Measurements from ENCODE around the gene TRIB2. TPM values are rescaled to one million over a fixed set of nuclear protein-coding genes. Genes with fewer than 3 reads are reported as not detected.
A peak's percentile ranks its signal among the peaks of the same experiment; 100 is the strongest.
"Not testable (repeated sequence)": the region's sequence is repeated elsewhere in the genome, so short reads cannot be mapped to it uniquely, and the experiment has no call there.

Gene TRIB2
- 42.3 TPM for total RNA-seq

DNA sequence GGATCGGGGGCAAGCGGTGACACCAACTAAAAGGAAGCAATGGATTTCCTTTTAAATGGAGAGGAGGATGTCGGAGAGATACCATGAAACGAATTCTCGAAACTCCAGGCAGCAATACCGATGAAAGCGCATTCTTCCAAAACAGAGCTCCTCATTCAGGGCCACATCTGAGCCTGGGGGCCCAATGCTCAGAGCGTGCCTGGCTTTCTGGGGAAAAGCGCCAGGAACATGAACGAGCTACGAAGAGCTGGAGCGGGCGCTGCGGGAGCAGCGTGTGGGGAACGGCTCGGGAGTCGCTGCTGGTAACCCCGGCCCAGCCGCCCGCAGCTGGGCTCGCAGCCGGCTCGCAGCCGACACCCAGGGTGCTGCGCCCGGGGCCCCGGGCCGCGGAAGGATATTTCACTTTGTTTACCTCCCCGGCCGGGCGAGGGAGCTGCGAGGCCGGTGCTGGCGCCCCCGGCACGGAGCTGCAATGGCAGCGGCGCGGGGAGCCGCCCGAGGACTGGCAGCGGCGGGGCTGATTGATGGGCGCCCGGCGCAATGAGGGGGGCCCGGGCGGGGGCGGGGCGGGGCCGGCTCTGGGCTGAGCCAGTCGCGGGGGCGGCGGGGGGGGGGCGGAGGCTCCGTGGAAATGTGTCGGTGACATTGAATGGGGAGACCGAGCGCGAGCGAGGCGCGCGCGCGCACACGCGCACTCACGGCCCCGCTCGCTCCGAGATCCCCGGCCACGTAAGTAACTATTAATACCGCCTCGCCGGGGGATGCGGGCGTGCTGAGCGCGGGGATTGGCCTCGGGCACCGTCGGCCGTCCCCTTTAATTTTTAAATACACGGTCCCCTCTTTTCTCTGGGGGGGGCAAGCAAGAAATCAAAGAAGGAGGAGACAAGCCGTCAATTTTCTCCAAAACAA is at the start of gene TRIB2:
TSS of gene TRIB2 (plus strand) at position 655 of the 909 bp plus-strand sequence. CDS start 1,372 bp downstream, outside the sequence.
- DNase-seq (ENCODE audit: low read depth in 2 of 3, low spot score in 2 of 3), result peak; percentile 73 to 84 (median 78)

DNA sequence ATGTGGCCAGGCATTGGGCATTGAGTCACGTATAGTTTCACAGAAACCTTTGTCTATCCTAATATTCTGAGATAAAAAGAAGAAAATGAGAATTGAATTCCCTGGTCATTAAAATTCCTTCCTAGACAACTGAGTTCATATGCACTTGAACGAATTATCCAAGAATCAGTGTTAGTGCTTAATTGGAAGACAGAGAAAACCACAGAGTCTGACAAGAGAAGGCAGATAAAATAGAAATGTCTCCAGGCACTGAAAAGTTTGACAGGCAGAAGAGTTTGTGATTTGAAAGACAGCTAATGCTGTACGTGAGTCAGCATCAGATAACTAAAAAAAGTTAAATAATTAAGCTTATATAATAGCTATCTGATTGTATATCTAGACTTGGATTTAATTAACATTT is 47.7 kb upstream of the TRIB2 start:
- DNase-seq (ENCODE audit: low read depth in 2 of 3, low spot score in 2 of 3), result no peak

DNA sequence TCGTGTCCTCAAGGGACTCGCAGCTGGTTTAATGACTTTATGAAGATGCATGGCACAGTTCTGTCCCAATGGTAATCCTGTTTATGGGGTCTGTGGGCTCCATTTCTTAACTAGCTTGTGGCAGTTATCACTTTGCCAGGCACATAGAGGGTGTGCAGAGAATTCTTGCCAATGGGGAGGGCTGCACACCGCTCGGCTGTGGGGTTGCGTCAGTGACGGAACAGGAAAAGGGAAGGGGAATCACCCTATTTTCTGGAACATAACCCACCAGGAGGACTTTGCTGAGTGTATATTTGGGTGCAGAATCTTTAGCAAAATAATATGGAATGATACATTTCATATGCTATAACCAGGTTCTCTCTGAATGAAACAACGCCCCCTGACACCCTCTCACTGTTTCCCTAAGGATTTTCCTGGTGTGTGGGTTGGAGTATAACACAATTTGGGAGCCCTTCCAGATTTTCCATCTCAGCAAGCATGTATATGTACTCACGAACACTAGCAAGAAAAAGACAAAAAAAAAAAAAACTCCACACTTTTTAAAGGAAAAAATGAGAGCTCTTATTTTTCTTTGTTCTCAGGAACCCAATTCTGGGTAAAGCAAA is 43.9 kb upstream of the TRIB2 start:
- no peak for DNase-seq (ENCODE audit: low read depth in 2 of 3, low spot score in 2 of 3)

DNA sequence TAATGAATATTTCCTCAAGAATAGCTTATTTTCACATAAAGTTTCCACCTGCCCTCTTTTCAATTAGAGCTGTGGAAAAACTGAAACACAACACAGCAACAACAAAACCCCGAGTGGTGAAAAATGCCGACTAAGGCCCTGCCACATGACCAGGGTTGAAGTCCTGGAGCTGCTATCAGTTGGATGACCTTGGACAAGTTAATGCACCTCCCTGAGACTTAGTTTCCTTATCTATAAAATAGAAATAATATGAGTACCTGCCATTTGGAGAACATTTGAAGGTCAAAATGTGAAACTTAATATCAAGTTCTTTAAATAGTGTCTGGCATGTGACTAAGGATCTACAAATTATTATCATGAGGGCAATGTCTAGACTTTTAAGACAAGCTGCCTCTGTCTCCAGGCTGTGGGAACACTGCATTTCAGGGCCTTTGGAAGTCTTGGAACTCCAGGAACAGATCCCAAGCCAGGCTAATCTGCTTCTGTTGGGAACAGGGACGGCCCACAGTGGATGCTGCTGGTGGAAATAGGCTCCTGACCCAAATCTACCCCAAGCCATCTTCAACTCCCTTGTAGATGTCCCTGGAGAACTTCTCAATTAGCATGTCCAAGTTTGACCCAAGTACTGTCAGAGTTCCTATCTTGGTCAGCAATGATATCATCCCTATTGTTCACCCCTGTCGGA is 42.0 kb upstream of the TRIB2 start:
- DNase-seq (ENCODE audit: low read depth in 2 of 3, low spot score in 2 of 3), result no peak

DNA sequence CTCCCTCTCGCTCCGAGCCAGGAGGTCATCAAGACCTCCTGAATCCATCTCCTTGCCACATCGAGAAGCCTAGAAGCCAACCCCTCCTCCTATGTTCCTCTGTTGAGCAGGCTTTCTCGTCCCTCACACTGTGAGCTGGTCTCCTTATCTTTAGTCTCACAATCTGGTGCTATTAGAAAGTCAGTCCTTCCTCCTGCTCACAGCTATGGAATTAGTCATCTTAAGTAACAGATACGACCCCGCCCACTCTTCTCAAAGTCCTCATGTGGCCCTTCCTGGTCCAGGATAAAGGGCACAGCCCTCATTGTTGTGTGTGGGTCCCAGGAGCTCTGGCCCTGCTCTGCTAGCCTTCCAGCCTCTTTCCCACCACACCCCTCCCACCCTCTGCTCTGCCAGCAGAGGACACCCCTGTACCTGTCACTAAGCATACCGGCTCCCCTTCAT is 41.4 kb upstream of the TRIB2 start:
- DNase-seq (ENCODE audit: low read depth in 2 of 3, low spot score in 2 of 3), result no peak

DNA sequence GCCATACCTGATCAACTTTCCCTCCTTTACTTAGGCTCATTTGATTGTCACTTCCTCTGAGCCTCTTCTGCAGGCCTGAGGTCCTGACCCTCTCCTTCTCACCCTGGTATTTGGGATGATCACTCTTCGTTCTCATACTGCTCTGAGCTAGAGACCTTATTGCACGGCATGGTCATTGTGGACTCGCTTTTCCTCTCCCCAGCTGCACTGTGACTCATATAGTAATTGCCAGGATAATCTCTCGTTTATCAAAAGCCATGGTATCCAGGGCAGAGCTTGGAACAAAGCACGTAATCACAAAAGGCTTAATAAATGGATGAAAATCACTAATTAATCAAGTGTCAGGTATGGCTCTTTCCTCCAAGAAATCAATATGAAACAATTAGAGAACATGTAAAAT is 40.9 kb upstream of the TRIB2 start:
- DNase-seq (ENCODE audit: low read depth in 2 of 3, low spot score in 2 of 3), result no peak

DNA sequence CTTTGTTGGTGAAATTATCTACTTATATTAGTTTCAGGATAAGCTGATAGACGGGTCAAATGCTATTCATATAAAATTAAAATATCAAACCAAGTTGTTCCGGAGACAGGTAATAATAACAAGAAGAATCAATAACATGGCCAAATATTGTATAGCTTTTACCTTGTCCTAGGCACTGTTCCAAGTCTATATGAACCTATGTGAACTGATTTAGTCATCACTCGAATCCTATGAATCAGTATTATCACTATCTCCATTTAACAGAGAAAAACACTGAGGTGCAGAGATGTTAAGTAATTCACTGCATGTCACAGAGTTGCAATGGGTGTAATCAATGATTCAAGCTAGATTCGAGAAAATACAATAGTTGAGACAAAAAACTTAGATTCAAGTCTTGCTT is 40.0 kb upstream of the TRIB2 start:
- DNase-seq (ENCODE audit: low read depth in 2 of 3, low spot score in 2 of 3), result no peak

DNA sequence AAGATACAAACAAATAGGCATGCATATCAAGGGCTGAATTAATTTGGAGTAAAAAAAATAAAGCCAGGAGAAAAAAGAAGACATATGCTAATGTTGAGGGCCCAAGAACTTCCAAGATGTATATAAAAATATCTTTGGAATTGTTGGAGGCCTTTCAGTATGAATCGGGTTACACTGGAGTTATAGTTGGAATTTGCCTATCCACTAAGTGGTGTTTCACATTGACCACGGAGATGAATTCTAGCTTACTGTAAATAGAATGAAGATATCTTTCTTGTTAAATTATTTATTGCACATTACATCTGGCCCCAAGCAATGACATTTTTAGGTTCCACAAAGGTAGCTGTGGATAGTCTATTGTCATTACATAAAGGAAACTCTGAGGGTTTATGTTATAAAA is 38.5 kb upstream of the TRIB2 start:
- no peak for DNase-seq (ENCODE audit: low read depth in 2 of 3, low spot score in 2 of 3)

DNA sequence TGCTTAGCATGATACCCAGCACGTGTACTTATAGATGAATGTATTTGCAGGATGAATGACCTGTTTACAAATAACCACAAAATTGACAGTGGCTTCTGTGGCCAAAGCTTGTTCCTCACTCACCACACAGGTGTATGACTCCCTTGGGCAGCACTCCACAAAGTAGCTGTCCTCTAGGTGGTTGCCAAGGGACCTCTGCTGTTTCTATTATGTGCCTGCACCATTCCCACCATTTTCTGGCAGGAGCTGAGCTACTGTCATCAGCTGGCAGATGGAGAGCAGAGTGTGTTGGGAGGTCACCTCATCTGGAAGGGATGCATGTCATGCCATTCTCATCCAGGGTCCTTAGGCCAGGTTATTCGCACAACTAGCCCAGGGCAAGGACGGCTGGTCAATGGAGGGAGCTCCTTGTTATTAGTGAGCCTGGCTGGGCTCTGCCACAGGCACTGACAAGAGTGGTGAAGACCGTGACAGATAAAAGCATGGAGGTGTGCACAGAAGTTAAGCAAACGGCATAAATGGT is 37.1 kb upstream of the TRIB2 start:
- no peak for DNase-seq (ENCODE audit: low read depth in 2 of 3, low spot score in 2 of 3)

DNA sequence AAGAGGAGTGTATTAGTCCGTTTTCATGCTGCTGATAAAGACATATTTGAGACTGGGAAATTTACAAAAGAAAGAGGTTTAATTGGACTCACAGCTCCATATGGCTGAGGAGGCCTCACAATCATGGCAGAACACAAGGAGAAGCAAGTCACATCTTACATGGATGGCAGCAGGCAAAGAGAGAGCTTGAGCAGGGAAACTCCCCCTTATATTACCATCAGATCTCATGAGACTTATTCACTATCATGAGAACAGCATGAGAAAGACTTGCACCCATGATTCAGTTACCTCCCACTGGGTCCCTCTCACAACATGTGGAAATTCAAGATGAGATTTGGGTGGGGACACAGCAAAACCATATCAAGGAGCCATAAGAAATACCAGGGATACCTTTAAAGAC is 36.6 kb upstream of the TRIB2 start:
- DNase-seq (ENCODE audit: low read depth in 2 of 3, low spot score in 2 of 3), result not testable (repeated sequence)

DNA sequence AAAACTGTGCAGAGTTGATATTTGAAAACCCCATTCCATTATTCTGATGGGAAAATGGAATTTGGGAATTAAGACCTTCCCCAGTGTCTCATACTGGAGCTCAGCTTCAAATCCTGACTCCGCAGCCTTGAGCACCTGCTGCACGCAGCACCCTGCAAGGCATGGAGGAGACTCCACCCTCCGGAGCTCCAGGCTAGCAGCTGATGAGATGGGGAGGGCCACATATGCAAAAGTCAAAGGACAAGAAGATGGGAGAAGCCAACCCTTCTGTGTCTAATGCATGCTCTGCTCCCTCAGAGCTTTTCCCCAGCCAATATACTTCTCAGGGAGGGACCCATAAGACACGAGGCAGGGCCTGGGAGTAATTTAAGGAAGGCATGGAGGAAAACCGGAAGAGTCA is 34.7 kb upstream of the TRIB2 start:
- no peak for DNase-seq (ENCODE audit: low read depth in 2 of 3, low spot score in 2 of 3)

DNA sequence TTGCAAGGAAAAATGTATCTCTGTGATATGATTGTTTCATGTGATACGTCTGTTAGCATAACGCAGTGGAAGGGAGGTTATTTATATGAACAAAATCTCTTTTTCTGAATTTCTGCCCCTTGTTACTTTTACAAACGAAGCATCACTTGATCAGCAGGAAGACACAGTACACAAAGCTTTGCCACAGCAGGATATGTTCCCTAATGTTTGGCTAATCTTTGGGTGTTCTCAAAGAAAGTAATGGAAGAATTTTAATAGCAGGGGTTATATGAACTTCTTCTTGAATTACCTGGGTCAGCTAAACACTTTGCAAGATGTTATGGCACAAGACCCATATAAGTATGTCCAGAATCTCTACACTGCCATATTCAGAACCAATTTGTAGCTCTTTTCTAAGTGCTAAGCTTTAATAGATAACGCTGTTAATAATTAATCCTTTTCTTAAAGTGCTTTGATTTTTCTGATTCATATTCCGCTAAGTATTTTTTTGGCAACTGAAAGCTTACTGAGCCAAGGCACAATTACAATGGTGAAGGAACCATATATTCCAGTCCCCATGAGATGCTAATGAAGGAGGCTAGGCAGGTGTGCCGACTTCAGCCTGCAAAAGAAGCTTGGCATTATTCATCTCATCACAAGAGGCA is 33.2 kb upstream of the TRIB2 start:
- no peak for DNase-seq (ENCODE audit: low read depth in 2 of 3, low spot score in 2 of 3)

DNA sequence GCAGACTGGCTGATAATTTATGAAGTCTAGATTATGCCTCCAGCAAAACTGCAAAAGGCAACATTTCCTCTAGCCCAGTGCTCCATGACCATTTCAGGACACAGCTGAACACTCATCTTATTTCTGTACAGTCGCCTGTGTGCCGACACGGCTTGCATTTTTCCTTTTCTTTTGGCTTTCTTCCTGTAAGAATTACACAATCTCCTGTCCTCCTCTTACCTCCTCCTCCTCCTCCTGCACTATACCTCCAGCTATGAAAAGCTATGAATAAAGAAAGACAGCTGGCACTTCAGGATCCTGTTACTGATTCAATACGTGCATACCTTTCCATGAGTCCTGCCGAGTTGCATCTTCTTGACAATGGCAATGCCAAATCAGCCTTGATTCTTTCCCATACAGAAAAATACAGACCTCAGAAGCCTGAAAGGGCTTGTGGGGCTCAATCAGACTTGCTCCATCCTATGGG is 32.2 kb upstream of the TRIB2 start:
- no peak for DNase-seq (ENCODE audit: low read depth in 2 of 3, low spot score in 2 of 3)

DNA sequence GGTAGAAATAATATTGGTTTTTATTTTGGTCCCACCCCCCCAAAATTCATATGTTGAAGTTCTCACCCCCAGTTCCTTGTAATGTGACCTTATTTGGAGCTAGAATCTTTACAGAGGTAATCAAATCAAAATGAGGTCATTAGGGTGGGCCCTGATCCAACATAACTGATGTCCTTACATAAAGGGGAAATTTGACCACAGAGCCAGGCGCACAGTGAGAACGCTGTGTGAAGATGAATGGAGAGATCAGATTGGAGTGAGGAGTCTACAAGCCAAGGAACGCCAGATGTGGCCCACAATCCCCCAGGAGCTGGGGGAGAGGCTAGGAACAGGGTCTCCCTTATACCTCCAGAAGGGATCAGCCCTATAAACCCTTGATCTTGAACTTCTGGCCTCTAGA is 31.6 kb upstream of the TRIB2 start:
- DNase-seq (ENCODE audit: low read depth in 2 of 3, low spot score in 2 of 3), result no peak

DNA sequence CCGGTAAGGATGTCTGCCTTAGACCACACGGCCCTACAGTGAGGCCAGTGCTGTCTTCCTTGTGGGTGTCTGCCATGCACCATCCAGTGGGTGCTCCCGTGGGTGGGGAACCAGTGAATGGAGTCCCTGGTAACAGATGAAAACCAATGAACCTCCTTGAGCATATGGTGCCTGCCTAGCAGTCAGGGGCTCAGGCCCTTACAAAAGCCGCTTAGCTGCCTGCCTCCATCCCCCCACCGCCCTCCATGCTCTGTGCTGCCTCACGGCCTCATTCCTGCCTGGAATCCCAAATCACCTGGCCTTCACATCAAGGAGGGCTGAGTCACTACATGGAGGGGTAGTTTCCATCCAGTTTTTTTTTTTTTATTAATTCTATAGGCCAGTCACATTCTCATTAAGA is 30.8 kb upstream of the TRIB2 start:
- DNase-seq (ENCODE audit: low read depth in 2 of 3, low spot score in 2 of 3), result no peak

DNA sequence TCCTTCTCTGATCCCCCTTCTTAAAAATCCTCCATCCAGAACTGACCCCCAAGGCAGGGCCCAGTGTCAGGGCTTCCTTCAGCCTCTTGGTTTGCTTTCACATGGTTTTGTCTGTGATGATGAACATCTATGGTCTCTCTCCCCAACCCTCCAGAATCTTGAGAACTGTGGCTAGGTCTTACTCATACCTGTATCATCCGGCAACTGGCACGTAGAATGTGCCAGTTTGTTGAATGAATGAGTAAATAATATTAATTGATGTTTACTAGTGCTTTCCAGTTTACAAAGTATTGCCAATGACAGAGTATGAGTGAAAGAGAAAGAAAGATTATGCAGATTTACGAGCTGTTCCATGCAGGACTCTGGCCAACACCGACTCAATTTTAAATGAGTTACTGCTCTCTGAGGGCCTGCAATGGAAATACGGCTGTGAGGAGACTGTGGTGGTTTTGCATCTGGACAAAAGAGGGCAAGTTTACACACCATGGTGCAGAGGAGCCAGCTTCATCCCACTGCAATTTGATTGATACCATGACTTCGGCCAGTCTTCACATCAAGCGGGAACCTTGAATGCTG is 29.9 kb upstream of the TRIB2 start:
- DNase-seq (ENCODE audit: low read depth in 2 of 3, low spot score in 2 of 3), result no peak

DNA sequence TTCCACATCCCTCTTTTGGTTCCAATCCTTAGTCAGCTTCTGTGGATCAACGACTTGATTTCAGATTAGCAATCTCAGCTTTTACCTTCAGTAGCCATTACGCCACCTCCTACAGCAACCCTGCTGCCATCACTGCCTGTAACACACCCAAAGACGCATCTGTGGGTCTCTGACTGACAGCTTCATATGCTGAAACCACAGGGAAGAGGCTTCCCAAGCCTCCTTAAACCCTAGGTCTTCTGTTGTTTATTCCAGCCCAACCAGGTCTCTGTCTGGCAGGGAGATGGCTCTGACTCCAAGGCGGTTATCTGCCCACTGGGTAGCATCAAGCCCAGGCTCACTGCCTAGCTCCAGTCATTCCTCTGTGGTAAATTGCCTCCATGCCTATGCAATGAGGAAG is 28.6 kb upstream of the TRIB2 start:
- no peak for DNase-seq (ENCODE audit: low read depth in 2 of 3, low spot score in 2 of 3)

DNA sequence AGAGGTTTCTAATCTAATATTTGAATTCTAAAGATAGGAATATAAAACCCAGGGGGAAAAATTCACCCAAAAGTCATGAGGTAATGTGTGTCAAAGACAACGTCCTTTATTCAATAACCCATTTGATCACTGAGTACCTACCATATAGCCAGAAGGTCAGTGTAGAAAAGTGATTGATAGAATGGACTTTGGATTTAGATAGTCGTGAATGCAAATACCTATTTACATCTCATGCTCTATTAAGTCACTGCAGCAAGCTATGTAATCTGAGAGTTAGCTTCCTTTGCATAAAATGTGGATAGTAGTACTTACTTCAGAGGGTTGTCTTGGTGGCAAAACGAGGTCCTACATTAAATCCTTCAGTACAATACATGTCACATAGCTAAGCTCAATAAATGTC is 27.8 kb upstream of the TRIB2 start:
- no peak for DNase-seq (ENCODE audit: low read depth in 2 of 3, low spot score in 2 of 3)

DNA sequence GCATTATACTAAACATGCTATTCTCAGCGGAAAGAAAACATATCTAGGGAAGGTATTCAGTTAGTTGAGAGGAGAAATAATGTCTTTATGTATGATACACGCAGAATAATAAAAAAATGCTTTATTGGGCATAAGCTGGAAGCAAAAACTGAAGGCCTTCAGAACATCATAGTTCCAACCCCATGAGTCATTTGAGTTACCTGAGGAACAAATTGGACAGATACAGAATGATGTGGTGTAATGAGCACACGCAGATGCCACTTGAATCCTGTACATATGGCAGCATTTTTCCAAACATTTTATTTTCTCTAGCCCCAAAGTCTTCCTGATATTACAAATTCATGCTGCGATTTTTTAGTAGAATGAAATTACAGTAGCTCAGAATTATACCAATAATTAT is 23.2 kb upstream of the TRIB2 start:
- no peak for DNase-seq (ENCODE audit: low read depth in 2 of 3, low spot score in 2 of 3)

DNA sequence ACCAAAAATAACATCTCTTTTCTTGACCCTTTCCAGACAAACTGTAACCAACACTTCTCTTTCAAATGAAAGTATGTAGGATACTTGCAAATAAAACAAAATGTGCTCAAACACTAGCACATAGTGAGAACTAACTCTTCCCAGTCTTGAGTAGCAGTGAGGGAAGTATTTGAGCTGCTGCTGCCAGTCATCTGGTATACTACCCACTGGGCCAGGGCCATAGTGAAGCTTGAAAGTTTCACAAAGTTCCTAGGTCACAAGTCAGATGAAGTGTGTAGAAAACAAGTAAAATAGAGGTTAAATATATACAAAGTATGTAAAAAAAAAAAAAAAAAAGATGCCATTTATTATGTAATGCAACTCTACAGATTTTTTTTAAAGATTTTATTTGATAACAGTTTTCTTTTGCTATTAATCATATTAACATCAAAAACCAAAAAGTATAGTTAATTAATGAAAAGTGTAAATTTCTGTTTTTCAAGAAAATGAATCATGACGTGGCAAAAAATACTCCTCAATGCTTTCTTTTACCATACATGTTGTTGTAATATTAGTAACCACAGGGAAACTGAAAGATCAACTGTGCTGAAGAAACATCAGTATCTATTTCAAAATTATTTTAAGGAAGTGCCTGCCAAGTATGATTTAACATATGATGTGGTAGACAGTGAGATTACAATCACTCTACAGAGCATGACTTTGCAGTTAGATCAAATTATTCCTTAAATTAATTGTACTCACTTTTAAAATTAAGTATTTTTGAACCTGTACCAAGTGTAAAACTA is 21.6 kb upstream of the TRIB2 start:
- DNase-seq (ENCODE audit: low read depth in 2 of 3, low spot score in 2 of 3), result no peak
